Bronchus fibroblast of lung (primary cell): Measurements from ENCODE around the gene ETF1. TPM values are rescaled to one million over a fixed set of nuclear protein-coding genes. Genes with fewer than 3 reads are reported as not detected.

ENCODE experiments used
- total RNA-seq: library from RNA; depleted of rRNA; stranded (reverse); fragments of >200 nt; gene quantifications from 2 replicates; pipeline ENCODE4 v1.2.3, GENCODE V29; 2015

The ETF1 gene
- total RNA-seq = 81.9 and 85.7 TPM in 2 replicates

DNA sequence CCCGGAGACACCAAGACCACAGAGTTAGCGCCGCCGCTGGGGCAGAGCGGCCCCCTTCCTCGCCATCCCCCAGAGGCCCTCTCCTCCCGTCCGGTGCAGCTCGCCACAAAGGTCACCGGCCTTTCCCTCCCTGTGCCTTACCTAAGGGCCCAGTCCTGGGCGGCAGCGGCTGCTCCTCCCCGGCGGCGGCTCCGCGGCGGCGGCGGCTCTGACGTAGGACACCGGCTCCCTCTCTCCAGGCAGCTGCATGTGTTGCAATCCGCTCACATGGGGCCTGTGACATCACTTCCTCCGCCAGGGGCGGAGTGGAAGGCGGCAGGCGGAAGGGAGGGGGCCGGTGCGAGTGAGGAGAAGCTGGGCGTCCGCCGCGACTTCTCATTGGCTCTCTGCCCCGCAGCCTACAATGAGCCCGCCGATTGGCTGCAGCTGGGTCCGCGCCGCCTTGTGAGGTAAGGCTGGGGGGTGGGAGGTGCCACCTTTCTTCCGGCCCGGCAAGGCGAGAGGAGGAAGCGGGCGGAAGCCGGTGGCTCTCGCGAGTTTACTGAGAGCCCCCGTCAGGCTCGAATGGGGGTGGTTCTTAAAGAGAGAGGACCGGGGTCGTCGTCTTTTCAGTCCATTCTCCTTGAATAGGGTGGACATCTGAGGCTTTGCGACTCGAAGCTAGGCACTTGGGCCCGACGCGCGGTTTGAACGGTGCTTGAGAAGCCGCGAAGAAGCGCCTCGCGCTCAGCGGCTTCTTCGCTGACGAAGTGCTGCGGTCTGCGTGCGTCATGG, at the start of gene ETF1:
Gene ETF1, minus strand, starts transcription at position 281 of the 774 bp plus-strand sequence. CDS start 318 bp downstream, outside the sequence.

DNA sequence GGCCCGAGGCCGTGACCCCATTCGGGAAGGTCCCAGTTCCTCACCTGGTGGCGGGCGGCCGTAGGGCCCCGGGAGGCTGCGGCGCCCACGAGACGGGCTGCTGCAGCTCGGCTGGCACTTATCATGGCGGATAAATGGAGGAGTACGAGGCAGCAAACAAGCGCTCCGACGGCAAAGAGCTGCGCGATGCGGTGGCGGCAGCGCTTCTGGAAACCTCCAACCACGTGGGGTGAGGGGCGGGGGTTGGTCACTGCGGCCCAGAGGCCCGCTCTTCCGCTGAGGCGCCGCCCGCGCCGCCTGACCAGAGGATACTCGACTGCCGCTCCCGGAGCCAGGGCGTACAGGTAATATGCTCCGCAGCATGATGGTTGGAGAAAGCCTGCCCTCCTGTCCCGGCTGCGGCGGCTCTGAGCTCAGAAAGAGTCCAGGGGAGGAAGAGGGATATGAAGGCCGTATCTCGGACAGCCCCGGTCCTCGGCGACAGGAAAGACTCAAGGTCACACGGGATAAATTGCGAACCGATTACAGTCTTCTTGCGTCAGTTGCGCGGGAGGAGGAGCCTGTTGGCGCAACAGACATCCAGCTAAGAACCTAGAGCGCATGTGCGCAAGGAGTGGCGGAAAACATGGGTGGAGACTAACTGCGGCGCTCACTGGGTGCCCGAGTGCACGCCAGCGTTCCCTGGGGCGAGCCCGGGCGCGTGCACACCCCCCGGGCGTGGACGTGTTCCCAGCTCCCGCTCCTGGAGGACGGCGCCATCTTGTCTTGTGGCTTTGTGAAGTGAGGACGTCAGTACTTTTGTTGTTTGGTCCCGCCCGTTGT, 32.4 kb upstream of the ETF1 start, which contains the start of gene HSPA9:
Gene HSPA9, minus strand, starts transcription at position 208 of the 822 bp plus-strand sequence. Its CDS starts 83 bp downstream, at position 125.

DNA sequence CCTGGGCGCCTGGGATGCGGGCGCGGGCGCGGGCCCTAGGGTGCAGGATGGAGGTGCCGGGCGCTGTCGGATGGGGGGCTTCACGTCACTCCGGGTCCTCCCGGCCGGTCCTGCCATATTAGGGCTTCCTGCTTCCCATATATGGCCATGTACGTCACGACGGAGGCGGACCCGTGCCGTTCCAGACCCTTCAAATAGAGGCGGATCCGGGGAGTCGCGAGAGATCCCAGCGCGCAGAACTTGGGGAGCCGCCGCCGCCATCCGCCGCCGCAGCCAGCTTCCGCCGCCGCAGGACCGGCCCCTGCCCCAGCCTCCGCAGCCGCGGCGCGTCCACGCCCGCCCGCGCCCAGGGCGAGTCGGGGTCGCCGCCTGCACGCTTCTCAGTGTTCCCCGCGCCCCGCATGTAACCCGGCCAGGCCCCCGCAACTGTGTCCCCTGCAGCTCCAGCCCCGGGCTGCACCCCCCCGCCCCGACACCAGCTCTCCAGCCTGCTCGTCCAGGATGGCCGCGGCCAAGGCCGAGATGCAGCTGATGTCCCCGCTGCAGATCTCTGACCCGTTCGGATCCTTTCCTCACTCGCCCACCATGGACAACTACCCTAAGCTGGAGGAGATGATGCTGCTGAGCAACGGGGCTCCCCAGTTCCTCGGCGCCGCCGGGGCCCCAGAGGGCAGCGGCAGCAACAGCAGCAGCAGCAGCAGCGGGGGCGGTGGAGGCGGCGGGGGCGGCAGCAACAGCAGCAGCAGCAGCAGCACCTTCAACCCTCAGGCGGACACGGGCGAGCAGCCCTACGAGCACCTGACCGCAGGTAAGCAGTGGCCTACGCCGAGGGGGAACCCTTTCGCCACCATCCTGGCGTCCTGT, 77.5 kb downstream of the ETF1 start, which contains the start of gene EGR1:
Gene EGR1, plus strand, starts transcription at position 219 of the 864 bp plus-strand sequence. Its CDS starts 283 bp downstream, at position 502.

Other genes with a start within 250 kb of the ETF1 start
- gene CDC25C, start 211.4 kb downstream of the ETF1 start, total RNA-seq = 21.9 and 29.4 TPM in 2 replicates
- 21.3 and 28.6 TPM in 2 replicates for gene FAM53C, start 205.0 kb downstream of the ETF1 start, total RNA-seq
- 18.7 and 21.5 TPM in 2 replicates for gene KDM3B, start 190.6 kb downstream of the ETF1 start, total RNA-seq
- gene REEP2, start 104.2 kb downstream of the ETF1 start, total RNA-seq = 18.8 and 22.0 TPM in 2 replicates
- gene EGR1, start 77.8 kb downstream of the ETF1 start, total RNA-seq = 17.3 and 17.4 TPM in 2 replicates
- 348 and 358 TPM in 2 replicates for gene HSPA9, start 32.2 kb upstream of the ETF1 start, total RNA-seq
- 213 and 226 TPM in 2 replicates for gene CTNNA1, start 210.2 kb upstream of the ETF1 start, total RNA-seq